Stimulated activated naive CD8-positive, alpha-beta T cell treated with anti-CD3 and anti-CD28 coated beads, Interleukin-15, amount 100 ng/mL, for 72 hours (primary cell): ENCODE results near the gene ZBTB7C.
A peak's percentile ranks its signal among the peaks of the same experiment; 100 is the strongest.

Experiments used
- ATAC-seq: fragments of 150-1000 bp; cut with Tn5 transposase; 2 replicates; pipeline ENCODE4 v1.10.0; 2021; ENCODE audit warnings: mild to moderate bottlenecking, moderate library complexity
- DNase-seq, 2 donors: peaks; one replicate each; pipeline ENCODE4 v3.0.0; 2021 to 2022
- H3K27ac Mint-ChIP-seq, 2 donors: one replicate each; pipeline ENCODE4 v1.8.0; 2022; ENCODE audit warnings: mild to moderate bottlenecking in 2 of 2, mixed read lengths in 2 of 2, moderate library complexity in 2 of 2
- H3K27me3 Mint-ChIP-seq: one replicate; pipeline ENCODE4 v1.8.0; 2022; ENCODE audit warnings: mixed read lengths
- H3K4me1 Mint-ChIP-seq: one replicate; pipeline ENCODE4 v1.8.0; 2022; ENCODE audit warnings: mild to moderate bottlenecking, mixed read lengths
- H3K4me3 Mint-ChIP-seq, 2 donors: one replicate each; pipeline ENCODE4 v1.8.0; 2022; ENCODE audit warnings: mild to moderate bottlenecking in 2 of 2, mixed read lengths in 2 of 2, moderate library complexity in 1 of 2
- H3K9me3 Mint-ChIP-seq, 2 donors: one replicate each; pipeline ENCODE4 v1.8.0; 2022; ENCODE audit warnings: mixed read lengths in 2 of 2

ZBTB7C gene

DNA sequence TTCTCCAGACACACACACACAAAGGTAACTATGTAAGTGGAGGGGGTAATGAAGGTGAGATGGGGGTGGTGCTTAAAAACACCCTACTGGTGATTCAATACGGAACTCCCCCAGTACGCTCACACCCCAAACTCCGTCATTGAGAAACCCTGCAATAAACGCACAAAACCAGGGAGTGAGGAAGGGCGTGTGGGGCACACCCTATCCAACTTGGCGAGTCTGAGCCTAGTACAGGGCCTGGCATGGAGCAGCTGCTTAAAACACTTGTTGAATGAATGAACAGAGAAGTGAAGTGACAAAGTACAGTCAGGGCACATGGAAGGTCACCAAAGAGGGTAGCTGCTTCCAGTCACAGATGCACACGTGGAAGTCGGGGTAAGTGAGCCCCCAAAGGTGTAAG, 331.9 kb downstream of the ZBTB7C start:
- DNase-seq: no peak
- Mint-ChIP-seq H3K9me3 (no peaks in the 10 kb centered on the region), H3K4me3 (no peak overlapping the region), H3K27me3 (no peaks in the 10 kb centered on the region), H3K27ac (no peak overlapping the region), H3K4me1 (no peaks in the 10 kb centered on the region)
- no peak for ATAC-seq

DNA sequence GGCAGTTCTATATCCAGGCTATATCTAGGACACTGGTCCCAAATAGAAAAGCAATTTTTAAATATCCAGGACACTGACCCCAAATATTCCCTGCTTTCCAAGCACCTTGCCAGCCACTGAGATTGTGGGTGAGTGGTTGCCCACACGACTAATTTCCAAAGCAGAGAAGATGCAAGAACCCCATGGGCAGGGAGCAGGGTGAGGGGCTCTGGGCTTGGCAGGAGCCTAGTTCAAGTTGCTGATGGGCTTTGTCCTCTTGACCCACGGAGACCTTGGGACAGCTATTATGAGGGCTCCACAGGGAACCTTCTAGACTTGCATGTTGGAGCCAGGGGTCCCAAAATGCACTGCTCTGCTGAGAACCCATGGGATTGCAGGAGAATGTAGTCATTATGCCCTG, 332.7 kb downstream of the ZBTB7C start:
- ATAC-seq (no peak), DNase-seq (no peak)
- Mint-ChIP-seq H3K4me1 (no peaks in the 10 kb centered on the region), H3K4me3 (no peak overlapping the region), H3K9me3 (no peaks in the 10 kb centered on the region), H3K27me3 (peaks cover 3% of the 10 kb centered on the region), H3K27ac (no peak overlapping the region)

DNA sequence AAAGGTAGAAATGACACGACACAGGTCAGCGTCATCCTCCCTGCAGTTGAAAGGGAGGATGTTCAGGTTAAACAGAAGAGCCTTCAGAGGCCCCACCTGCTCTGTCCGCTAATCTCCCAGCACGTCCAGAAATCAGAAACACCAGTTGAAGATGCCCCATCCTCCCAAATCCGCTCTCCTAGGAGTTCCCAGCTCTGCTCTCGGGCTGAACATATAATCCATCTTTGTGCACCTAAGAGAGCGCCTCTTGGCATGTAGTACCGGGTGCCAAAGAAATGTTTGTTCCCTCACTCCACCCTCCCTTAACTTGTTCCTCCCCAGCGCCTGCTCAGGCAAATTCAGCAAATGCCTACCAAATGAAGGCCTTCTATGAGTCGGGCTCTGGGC, 333.5 kb downstream of the ZBTB7C start:
- H3K4me3 Mint-ChIP-seq: no peak overlapping the region
- DNase-seq (no peak), ATAC-seq (no peak)
- no peaks in the 10 kb centered on the region for H3K9me3 Mint-ChIP-seq
- H3K4me1 Mint-ChIP-seq: no peaks in the 10 kb centered on the region
- peaks cover 10% of the 10 kb centered on the region for H3K27me3 Mint-ChIP-seq
- no peak overlapping the region for H3K27ac Mint-ChIP-seq

DNA sequence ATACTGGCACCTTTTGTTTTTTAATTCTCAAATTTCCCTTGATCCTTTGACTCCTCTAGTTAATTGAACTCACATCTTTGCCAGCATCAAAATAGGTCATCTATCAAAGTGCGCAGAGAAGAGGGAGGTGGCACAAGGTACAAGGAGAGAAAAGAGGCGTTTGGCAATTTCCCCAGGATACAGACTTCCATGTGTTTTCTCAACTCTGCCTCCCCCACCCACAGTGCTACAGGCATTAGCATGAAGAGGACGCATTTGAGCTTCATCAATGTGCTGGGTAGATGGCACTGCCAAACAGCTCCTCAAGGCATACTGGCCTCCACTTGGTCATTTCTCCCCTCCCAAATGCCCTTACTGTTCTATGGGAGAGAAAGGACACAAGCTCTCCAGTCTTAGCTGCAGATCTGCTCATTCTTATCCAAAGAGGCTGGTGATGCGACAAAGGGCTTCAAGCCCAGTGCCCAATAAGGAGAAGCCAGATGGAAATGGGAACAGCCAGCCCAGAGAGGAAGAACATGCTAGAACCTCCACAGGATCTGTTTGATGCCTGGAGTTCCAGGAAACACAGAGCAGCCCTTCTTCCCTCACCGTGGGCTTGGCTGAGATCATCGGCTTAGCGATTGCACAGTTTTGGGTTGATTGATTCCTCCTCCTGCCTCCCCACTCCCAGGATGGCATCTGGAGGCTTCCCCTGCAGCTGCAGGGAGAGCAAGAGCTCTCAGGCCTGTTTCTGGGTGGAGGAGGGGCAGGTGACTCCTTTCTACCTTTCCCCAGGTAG, 334.1 kb downstream of the ZBTB7C start:
- Mint-ChIP-seq H3K27ac (no peak overlapping the region), H3K9me3 (no peaks in the 10 kb centered on the region), H3K27me3 (peaks cover 11% of the 10 kb centered on the region), H3K4me1 (no peaks in the 10 kb centered on the region), H3K4me3 (no peak overlapping the region)
- ATAC-seq: no peak
- no peak for DNase-seq

DNA sequence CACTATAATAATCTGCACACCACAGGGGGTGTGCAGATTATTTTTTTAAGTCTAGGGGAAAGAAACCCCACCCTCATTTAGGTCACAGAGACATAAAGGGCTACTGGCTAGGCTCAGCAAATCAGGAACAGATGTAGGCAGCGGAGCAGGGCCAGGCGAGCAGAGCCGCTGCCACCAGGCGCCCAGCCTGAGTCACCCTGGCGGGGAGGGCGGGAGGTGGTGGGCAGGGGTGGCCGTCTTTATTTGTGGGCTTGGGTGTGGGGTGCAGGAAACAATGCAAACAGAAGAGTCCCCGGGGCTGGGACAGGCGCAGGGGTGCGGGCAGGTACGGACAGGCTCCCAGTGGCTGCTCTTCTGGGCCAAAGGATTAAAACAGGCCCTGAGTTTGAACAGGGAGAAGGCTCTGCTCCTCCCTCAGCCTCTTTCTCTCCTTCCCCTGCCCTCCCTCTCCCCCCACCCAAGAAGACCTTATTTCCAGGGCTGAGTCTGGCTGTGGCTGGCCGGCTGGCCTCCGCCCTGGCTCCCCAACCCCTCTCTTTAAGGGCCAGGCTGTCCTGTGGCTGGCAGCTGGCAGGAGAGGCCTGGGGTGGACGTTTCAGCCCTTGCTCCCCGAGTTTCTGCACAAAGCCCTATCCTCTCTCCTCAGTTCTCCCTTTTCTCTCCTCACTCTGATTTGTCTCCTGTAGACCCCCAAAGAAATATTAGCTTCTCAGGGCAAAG, 335.8 kb downstream of the ZBTB7C start:
- Mint-ChIP-seq H3K4me3 (no peak overlapping the region), H3K4me1 (no peaks in the 10 kb centered on the region), H3K27me3 (peaks cover 11% of the 10 kb centered on the region), H3K27ac (no peak overlapping the region), H3K9me3 (no peaks in the 10 kb centered on the region)
- DNase-seq: no peak
- no peak for ATAC-seq

DNA sequence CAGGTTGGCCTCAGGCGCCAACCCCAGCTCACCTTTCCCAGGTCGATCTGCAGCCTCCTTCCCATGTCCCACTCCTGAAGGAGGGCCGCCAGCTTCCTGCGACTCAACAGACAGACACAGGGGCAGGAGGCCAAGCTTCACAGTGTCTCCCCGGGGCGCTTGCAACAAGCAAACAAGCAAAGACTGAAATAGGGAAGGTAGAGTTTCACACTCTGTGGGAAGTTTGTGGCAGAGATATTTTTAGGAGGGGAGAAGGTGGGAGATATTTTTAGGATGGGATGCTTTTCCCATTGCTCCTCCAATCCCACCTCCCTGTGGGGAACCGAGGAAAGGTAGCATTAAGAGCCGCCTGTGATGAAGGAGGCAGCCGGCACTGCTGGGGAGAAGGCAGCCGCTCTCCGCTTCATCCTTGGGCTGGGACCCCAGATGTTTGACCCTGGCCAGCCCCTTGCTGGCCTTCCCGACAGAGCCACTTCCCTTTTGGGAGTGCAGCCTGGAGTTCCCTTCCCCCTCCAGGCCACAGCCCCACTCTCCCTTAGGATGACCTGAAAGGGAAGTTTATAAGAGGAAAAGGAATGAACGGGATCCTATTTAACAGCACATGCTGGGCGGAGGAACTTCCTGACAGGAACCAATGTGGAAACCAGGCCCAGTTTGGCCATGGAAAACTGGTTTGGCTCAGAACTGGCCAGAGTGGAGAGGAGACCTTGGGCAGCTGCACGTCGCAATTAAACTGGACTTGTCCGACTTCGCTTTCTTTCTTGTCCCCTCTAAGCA, 336.6 kb downstream of the ZBTB7C start:
- ATAC-seq: no peak
- DNase-seq: no peak
- Mint-ChIP-seq H3K27ac (no peak overlapping the region), H3K4me3 (no peak overlapping the region), H3K9me3 (no peaks in the 10 kb centered on the region), H3K27me3 (peaks cover 11% of the 10 kb centered on the region), H3K4me1 (no peaks in the 10 kb centered on the region)

DNA sequence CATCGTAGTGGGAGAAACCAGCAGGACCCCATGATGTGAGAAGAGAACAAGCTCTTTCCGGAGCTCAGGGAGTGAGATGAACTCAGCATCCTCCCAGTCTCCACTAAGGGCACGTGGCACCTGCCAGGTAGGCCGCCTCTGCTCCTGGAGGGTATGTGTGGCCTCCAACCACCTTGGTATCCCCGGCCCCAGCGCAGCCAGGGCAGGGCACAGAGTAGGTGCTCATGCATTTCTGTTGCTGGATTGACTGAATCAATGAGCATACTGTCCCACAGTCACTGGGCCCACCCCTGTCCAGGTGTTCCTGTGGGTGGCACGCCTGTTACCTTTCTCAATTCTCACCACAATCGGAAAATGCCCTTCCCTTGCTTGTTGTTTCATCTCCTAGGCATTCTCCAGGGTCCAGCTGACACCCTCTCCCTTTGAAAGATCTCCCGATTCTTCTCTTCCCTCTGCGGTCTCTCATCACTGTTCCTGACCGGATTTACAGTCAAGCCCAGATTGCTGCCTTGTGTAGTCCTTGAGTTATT, 340.2 kb downstream of the ZBTB7C start:
- DNase-seq: no peak
- ATAC-seq: no peak
- Mint-ChIP-seq H3K4me1 (no peaks in the 10 kb centered on the region), H3K27me3 (peaks cover 11% of the 10 kb centered on the region), H3K4me3 (no peak overlapping the region), H3K27ac (no peak overlapping the region), H3K9me3 (no peaks in the 10 kb centered on the region)

DNA sequence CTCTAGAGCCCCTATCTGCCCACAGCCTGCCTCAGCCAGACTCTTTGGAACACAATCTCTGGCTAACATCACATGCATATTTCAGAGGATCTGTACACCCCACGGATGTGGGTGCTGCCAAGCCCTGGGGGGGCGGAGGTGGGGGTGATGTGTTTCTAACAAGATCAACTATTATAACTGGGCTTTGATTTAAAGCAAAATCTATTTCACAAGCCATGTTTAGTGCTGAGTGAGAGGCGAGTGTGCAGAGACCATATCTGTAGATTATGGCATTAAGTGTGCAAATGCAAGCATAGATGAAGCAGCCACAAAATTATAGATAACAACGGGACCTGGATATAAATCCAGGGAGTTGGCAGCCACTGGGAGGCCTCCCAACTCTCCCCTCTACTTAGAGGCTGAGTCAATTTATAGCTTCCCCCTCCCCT, 342.9 kb downstream of the ZBTB7C start:
- Mint-ChIP-seq H3K27me3 (peaks cover 15% of the 10 kb centered on the region), H3K4me3 (no peak overlapping the region), H3K4me1 (no peaks in the 10 kb centered on the region), H3K27ac (peak overlapping the region in 1 of 2 donors; percentile 31), H3K9me3 (no peaks in the 10 kb centered on the region)
- ATAC-seq (no peak), DNase-seq (no peak)

DNA sequence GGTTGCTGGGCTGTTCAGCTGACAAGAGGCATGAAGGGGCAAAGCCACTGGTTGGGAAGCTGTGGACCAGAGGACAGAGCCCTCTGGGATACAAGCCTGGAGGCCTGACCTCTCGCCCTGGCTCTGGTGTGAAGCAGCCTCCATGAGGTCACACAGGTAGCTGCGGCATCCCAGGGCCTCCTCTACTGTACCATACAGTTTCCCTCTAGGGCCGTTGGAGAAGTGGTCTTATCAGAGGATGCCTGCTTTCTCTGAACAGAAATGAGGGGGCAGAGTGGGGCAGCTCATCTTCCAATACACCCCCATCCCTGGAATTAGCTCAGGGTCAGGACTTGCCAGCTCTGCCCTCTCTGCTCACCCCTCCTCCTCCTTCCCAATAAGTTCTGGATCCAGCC, 343.6 kb downstream of the ZBTB7C start:
- H3K27ac Mint-ChIP-seq: peak overlapping the region in 1 of 2 donors; percentile 31
- no peak overlapping the region for H3K4me3 Mint-ChIP-seq
- no peaks in the 10 kb centered on the region for H3K9me3 Mint-ChIP-seq
- DNase-seq (no peak), ATAC-seq (no peak)
- H3K4me1 Mint-ChIP-seq: no peaks in the 10 kb centered on the region
- H3K27me3 Mint-ChIP-seq: peaks cover 16% of the 10 kb centered on the region

DNA sequence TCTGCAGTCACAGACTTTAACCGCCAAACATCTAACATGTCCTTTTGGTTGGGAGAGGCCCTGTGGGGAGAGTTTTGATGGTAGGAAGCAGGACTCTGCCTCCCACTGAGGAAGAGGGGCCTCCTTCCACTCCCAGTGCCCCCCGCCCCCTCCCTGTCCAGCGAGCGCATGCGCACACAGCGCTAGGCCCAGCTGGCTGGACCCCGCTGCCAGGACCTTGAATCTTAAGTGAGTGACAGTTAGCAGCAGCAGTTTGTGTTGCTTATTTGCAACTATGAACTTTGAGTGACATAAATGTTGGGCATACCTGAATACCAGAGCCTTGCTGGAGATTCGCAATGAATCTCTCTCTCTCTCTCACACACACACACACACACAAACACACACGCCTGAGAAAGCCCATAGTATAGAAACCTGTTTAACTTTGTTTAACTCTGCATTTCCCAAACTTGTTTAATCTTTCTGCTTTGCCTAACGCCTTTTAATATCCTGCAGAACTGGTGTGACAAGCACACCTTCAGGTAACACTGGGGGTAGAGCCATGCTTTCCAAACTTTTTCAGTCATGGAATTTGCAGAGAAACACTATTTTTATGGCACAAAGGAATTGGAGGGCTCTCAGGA, 344.1 kb downstream of the ZBTB7C start:
- Mint-ChIP-seq H3K27ac (no peak overlapping the region), H3K4me3 (no peak overlapping the region), H3K4me1 (no peaks in the 10 kb centered on the region), H3K9me3 (no peaks in the 10 kb centered on the region), H3K27me3 (peaks cover 21% of the 10 kb centered on the region)
- no peak for ATAC-seq
- no peak for DNase-seq

DNA sequence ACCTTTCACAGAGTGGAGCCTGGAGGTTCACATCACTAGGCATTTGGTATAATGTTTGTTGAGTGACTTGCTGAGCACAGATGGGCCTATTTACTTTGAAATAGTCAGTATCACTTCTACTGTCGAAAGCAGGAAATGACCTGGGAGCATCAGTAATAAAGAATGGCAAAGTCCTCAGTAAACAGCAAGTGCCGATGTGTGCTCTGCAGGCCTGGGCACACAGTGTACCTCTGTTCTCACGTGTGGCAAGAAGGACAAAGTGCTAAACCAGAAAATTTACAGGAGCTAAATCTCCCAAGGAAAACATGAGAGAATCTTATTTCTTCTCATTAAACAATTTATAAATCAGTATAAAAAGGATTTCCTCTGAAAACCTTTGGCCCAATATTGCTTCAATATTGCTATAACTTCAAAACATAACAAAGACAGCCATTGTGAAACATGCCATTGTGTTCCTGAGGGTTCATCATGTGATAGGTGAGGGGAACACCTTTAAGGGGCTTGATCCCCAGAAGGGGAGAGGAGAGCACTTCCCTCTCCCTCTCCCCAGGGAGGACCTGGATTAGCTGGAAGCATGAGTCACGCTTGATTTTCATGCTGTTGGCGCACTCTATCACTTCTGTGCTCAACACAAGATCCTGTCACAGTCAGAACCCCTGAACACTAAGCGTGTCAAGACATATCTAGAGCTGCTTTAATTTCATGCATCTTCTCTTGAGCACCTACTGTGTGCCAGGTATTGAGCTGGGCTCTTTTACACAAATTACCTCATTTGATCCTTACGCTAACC, 347.2 kb downstream of the ZBTB7C start:
- no peaks in the 10 kb centered on the region for H3K9me3 Mint-ChIP-seq
- H3K4me3 Mint-ChIP-seq: no peak overlapping the region
- H3K27me3 Mint-ChIP-seq: peaks cover 50% of the 10 kb centered on the region
- H3K27ac Mint-ChIP-seq: no peak overlapping the region
- ATAC-seq (no peak), DNase-seq (no peak)
- no peaks in the 10 kb centered on the region for H3K4me1 Mint-ChIP-seq

DNA sequence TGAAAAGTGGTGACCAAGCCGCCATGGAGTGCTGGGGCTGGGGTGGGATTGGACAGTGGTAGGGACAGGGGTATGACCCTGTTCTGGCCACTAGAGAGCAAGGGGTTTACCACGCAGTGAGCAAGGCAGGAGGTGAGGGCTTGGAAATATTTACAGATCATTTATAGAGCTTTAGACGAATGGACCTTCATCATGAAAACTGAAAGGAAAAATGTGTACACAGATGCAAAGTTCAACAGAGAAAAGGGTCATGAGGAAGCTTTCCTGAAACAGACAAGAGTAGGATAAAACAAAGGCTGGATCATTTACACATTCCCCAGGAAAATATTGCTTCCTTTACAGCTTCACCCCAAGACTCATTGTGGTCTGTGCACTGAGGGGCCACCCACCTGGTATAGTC, 348.2 kb downstream of the ZBTB7C start:
- Mint-ChIP-seq H3K27me3 (peaks cover 52% of the 10 kb centered on the region), H3K4me1 (no peaks in the 10 kb centered on the region), H3K4me3 (no peak overlapping the region), H3K9me3 (no peaks in the 10 kb centered on the region), H3K27ac (no peak overlapping the region)
- ATAC-seq (no peak), DNase-seq (no peak)

DNA sequence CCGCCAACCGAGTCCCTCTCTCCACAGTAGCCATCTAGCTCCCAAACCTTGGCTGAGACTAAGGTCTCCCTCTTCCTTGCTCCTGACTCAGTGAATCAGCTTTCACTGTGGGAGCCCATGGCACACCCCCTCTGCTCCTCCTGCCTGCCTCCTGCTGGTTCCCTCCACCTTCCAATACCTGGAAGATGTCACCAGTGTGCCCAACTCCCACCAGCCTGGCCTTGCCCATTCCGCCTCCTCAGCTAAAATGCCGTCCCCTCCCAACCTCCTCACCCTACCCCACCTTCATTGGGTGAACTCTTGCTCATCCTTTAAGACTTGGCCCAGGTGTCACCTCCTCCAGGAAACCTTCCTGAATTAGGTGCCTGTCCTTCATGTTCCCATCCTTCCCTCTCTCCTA, 348.8 kb downstream of the ZBTB7C start:
- Mint-ChIP-seq H3K4me1 (no peaks in the 10 kb centered on the region), H3K9me3 (no peaks in the 10 kb centered on the region), H3K27ac (no peak overlapping the region), H3K4me3 (no peak overlapping the region), H3K27me3 (peaks cover 58% of the 10 kb centered on the region)
- no peak for ATAC-seq
- DNase-seq: no peak

DNA sequence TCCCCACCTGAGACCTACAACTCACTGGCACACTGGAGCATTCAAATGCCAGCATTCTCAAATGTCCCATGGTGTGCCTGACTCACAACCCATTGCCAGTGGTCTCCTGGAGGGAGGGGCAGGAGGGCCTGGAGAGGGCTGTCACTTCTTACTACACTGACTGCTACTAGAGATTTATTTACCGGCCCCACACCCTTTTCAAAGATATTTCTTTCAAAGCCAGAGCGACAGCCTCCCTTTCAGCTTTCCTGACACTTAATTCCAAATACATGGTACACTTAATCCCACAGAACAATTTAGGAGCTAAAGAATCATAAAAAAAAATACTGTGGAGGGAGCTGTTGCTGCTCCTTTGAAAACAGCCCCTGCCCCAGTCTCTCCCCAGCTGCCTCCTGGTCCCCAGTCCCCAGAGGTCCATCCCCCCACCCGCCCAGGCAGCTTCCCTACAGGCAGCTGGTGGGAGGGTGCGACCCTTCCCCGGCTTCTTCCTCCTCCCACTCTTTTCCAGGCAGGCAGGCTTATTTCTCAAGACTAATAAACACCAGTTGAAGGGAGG, 349.6 kb downstream of the ZBTB7C start:
- no peak overlapping the region for H3K4me3 Mint-ChIP-seq
- no peaks in the 10 kb centered on the region for H3K4me1 Mint-ChIP-seq
- no peaks in the 10 kb centered on the region for H3K9me3 Mint-ChIP-seq
- H3K27me3 Mint-ChIP-seq: peaks cover 66% of the 10 kb centered on the region
- no peak for ATAC-seq
- peak overlapping the region in 1 of 2 donors; percentile 48 for H3K27ac Mint-ChIP-seq
- DNase-seq: no peak
